Tibial nerve (tissue), 4 donors: ENCODE data around the gene ARHGEF17. TPM values are rescaled to one million over a fixed set of nuclear protein-coding genes. Genes with fewer than 3 reads are reported as not detected.

Experiments used
- DNase-seq, 2 donors: peaks; one replicate each; pipeline ENCODE4 v3.0.0-alpha.2; 2019; ENCODE audit warnings: low spot score in 2 of 2
- H3K27ac ChIP-seq, 4 donors: fragments of 200-600 bp; sonication (generic) in 3 of 4; one replicate each; pipeline ENCODE4 v1.5.1; 2017 to 2019; ENCODE audit warnings: mild to moderate bottlenecking in 1 of 4
- H3K27me3 ChIP-seq, 2 donors: fragments of 200-600 bp; sonication (generic) in 1 of 2; one replicate each; pipeline versions ENCODE4 v1.5.1 to v1.6.0; 2017 to 2019
- H3K36me3 ChIP-seq, 3 donors: fragments of 200-600 bp; sonication (generic); one replicate each; pipeline ENCODE4 v1.5.1; 2018 to 2019
- H3K4me1 ChIP-seq, 4 donors: fragments of 200-600 bp; sonication (generic) in 3 of 4; one replicate each; pipeline ENCODE4 v1.5.1; 2017 to 2019
- H3K4me3 ChIP-seq, 4 donors: fragments of 200-600 bp; sonication (generic) in 3 of 4; one replicate each; pipeline ENCODE4 v1.5.1; 2017 to 2019; ENCODE audit warnings: mild to moderate bottlenecking in 1 of 4, moderate library complexity in 1 of 4
- H3K9me3 ChIP-seq, 4 donors: fragments of 200-600 bp; sonication (generic) in 3 of 4; one replicate each; pipeline ENCODE4 v1.5.1; 2017 to 2019
- EP300 ChIP-seq, 2 donors: sonication (generic); formaldehyde crosslinking; IDR thresholded peaks; one replicate each; pipeline ENCODE4 v1.6.1; 2017; ENCODE audit warnings: antibody characterized with exemption in 2 of 2, mild to moderate bottlenecking in 1 of 2
- POLR2A ChIP-seq, 2 donors: fragments of 450-650 bp; IDR thresholded peaks; one replicate each; pipeline ENCODE4 v1.6.1; 2017; ENCODE audit warnings: antibody characterized with exemption in 2 of 2, mild to moderate bottlenecking in 2 of 2, moderate library complexity in 2 of 2
- WGBS, 2 donors: methylation state at CpG; one replicate each; pipeline ENCODE4 v1.1.5; 2018; 5-methylcytosine and 5-hydroxymethylcytosine counted together
- total RNA-seq, 4 donors: library from RNA; depleted of rRNA; stranded (reverse); fragments of >200 nt; gene quantifications; one replicate each; pipeline ENCODE4 v1.1.0, GENCODE V29; 2016
- TF ChIP-seq, protein P1 (sequence below), 5 experiments: fragments of 200-600 bp in 3 of 5; fragments of 450-650 bp in 2 of 5; sonication (generic) in 3 of 5; IDR thresholded peaks; one replicate each; pipeline ENCODE4 v1.5.1; 2016 to 2019; ENCODE audit warnings: antibody characterized with exemption in 5 of 5, mild to moderate bottlenecking in 3 of 5, moderate library complexity in 2 of 5

The ARHGEF17 gene
- total RNA-seq, 4 donors from 2014 or later = 102 to 135 (median 112) TPM

DNA sequence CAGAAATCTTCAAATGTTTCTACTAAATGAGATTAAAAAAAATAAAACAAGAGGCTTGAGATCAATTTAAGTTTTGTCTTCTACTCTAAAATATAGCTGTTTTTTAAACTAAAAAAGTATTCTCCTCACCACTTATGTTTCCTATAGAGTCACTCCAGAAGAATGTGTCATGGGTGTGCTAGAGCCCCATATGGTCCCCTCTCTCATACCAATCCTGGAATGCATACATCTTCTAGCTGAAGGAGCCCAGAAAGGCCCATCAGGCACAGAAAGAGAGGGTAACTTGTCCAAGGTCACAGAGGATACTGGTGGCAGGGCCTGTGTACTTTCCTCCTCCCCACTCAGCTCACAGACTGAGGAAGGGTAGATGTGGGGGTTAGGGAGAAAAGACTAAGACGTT lies 102.6 kb downstream of the ARHGEF17 start:
- H3K4me3 ChIP-seq = no peak overlapping the region
- H3K27me3 ChIP-seq = no peaks in the 10 kb centered on the region
- H3K36me3 ChIP-seq = peaks cover 0 to 46% (median 0%) of the 10 kb centered on the region in 3 donors
- H3K4me1 ChIP-seq = peaks cover 0 to 55% (median 24%) of the 10 kb centered on the region in 4 donors
- TF ChIP-seq EP300 (IDR thresholded peaks at IDR 0.05) (no peak), POLR2A (IDR thresholded peaks at IDR 0.05) (no peak)
- TF ChIP-seq, protein P1, sequence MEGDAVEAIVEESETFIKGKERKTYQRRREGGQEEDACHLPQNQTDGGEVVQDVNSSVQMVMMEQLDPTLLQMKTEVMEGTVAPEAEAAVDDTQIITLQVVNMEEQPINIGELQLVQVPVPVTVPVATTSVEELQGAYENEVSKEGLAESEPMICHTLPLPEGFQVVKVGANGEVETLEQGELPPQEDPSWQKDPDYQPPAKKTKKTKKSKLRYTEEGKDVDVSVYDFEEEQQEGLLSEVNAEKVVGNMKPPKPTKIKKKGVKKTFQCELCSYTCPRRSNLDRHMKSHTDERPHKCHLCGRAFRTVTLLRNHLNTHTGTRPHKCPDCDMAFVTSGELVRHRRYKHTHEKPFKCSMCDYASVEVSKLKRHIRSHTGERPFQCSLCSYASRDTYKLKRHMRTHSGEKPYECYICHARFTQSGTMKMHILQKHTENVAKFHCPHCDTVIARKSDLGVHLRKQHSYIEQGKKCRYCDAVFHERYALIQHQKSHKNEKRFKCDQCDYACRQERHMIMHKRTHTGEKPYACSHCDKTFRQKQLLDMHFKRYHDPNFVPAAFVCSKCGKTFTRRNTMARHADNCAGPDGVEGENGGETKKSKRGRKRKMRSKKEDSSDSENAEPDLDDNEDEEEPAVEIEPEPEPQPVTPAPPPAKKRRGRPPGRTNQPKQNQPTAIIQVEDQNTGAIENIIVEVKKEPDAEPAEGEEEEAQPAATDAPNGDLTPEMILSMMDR (IDR thresholded peaks at IDR 0.05) = no peak
- DNase-seq = no peak
- H3K9me3 ChIP-seq = no peaks in the 10 kb centered on the region
- H3K27ac ChIP-seq = no peak overlapping the region
- 62 to 71% methylated on average over 1 of the region's 1 CpG for WGBS, 2 donors

DNA sequence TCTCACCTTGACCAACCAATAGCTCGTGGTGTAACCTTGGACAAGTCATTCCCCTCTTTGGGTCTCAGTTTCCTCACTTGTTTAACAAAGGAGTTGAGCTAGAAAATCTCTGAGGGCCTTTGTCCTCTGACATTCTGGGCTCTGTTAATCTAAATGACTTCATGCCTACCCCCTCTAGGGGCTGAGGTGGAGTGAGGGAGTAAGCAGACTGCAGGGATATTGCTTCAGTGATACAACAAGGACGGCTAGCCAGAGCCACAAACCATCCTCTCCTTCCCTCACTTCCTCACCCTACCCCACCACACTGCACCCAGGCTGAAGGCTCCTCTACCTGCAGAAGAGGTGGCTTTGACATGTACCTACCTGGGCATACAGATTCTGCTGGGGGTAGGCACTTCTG lies 103.0 kb downstream of the ARHGEF17 start:
- Histone ChIP-seq H3K36me3 (peaks cover 0 to 42% (median 0%) of the 10 kb centered on the region in 3 donors), H3K27me3 (no peaks in the 10 kb centered on the region), H3K27ac (peak overlapping the region in 1 of 4 donors; percentile 44), H3K4me3 (no peak overlapping the region), H3K4me1 (peaks cover 0 to 59% (median 28%) of the 10 kb centered on the region in 4 donors), H3K9me3 (no peaks in the 10 kb centered on the region)
- 65 to 68% methylated on average over 2 of the region's 2 CpGs for WGBS, 2 donors
- no peak for DNase-seq
- no peak for TF ChIP-seq EP300 (IDR thresholded peaks at IDR 0.05)

DNA sequence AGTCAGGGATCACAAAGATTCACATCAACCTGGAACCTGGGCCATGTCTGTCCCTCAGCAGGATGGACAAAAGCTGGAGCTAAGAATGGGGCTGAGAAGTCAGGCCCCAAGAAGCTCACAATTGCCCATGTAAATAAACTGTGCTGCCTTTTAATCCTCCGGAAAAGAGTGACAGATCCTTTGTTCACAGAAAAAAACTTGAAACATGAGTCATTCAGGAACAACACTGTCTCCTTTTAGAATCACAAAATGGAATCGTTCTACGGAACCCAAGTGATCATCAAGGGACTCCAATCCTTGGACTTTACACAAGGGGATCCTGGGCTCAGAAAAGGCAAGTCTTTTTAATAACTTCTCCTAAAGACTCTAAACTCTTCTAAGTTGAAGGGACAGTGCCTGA lies 104.2 kb downstream of the ARHGEF17 start:
- WGBS, 2 donors = 35 to 42% methylated on average over 3 of the region's 3 CpGs
- DNase-seq = no peak
- no peak overlapping the region for H3K4me3 ChIP-seq

DNA sequence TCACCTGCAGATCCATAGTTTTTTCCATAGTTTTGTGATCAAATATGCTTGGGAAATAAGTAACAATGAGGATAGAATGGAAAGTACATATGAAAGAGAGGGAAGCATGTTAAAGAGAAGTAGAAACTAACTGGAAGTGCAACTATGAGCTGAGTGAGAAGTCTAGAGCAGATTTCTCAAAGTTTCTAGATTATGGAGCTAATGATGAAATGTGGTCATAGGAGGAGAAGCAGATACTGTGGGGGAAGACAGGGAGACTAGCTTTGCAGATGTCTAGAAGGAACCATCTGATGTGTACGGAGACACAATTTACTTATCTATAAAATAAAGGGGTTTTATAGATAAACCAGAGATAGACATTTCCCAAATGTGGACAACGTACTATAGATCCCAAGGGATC lies 105.2 kb downstream of the ARHGEF17 start:
- Histone ChIP-seq H3K9me3 (no peaks in the 10 kb centered on the region), H3K4me1 (peaks cover 0 to 63% (median 34%) of the 10 kb centered on the region in 4 donors), H3K36me3 (peaks cover 0 to 24% (median 0%) of the 10 kb centered on the region in 3 donors), H3K4me3 (no peak overlapping the region), H3K27ac (peak overlapping the region in 2 of 4 donors; percentile 28 to 73), H3K27me3 (no peaks in the 10 kb centered on the region)
- no peak for TF ChIP-seq POLR2A (IDR thresholded peaks at IDR 0.05)
- TF ChIP-seq, protein P1 (IDR thresholded peaks at IDR 0.05) = no peak
- no peak for TF ChIP-seq EP300 (IDR thresholded peaks at IDR 0.05)
- 77 to 80% methylated on average over 2 of the region's 2 CpGs for WGBS, 2 donors
- DNase-seq = no peak

More for the DNA sequence above, 104.2 kb downstream of the ARHGEF17 start:
- Histone ChIP-seq H3K4me1 (peaks cover 0 to 63% (median 33%) of the 10 kb centered on the region in 4 donors), H3K27me3 (no peaks in the 10 kb centered on the region), H3K36me3 (peaks cover 0 to 30% (median 0%) of the 10 kb centered on the region in 3 donors), H3K9me3 (no peaks in the 10 kb centered on the region), H3K27ac (peak overlapping the region in 3 of 4 donors; percentile 21 to 73 (median 28))
- TF ChIP-seq, protein P1 (IDR thresholded peaks at IDR 0.05) = no peak
- TF ChIP-seq POLR2A (IDR thresholded peaks at IDR 0.05) = no peak
- TF ChIP-seq EP300 (IDR thresholded peaks at IDR 0.05) = no peak

DNA sequence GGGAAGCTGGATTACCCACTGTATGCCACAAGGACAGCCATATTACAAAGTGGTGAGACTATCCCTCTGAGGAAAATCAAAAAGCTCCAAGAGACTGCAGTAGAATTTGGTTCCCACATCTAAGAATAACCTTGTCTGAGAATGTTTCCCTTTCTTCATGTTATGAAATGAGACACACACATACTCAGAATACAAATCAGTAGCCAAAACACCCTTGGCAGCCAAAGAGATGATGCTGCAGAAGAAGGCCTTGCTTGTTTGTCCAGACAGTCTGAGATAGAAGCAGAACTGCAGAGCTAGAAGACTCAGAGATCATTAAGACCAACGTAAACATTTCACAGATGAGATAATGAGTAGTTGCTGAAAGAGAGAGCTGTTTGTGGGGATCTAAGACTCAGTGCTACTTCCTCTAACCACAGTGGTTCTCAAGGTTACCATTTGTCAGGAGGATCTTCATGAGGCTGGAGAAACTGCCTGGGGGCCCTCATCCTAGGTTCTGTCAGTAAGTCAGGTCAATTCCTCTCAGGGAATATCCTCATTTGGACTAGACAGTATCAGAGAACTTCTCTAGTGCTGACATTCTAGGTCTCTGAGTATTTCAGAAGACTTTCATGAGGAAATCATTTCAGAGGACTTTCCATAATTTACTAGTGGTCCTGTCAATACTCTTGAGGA lies 107.0 kb downstream of the ARHGEF17 start:
- no peaks in the 10 kb centered on the region for H3K9me3 ChIP-seq
- DNase-seq = peak in 1 of 2 donors; percentile 39
- 17 to 20% methylated on average over 1 of the region's 1 CpG for WGBS, 2 donors
- H3K27ac ChIP-seq = peak overlapping the region in 3 of 4 donors; percentile 21 to 73 (median 66)
- H3K27me3 ChIP-seq = no peaks in the 10 kb centered on the region
- peaks cover 0 to 63% (median 34%) of the 10 kb centered on the region in 4 donors for H3K4me1 ChIP-seq
- no peak overlapping the region for H3K4me3 ChIP-seq
- peaks cover 0 to 24% (median 0%) of the 10 kb centered on the region in 3 donors for H3K36me3 ChIP-seq
- TF ChIP-seq, protein P1 (IDR thresholded peaks at IDR 0.05) = no peak
- TF ChIP-seq POLR2A (IDR thresholded peaks at IDR 0.05) (no peak), EP300 (IDR thresholded peaks at IDR 0.05) (no peak)
